ENCODE data around the gene FTCDNL1.

The FTCDNL1 gene

GRCh38 chr2:199772035-199772976 is 78.7 kb downstream of the FTCDNL1 start:
- Histone ChIP-seq H3K36me3 (ENCODE audit: insufficient read depth, low read length) (no peaks in the 10 kb centered on the region), H3K4me1 (ENCODE audit: insufficient read depth, low read length) (no peaks in the 10 kb centered on the region), H3K4me2 (ENCODE audit: insufficient read depth, low read length) (no peak overlapping the region), H3K9ac (ENCODE audit: low read depth, low read length) (no peak overlapping the region), H3K27me3 (ENCODE audit: insufficient read depth, low read length, poor library complexity) (peaks cover 6% of the 10 kb centered on the region), H4K20me1 (ENCODE audit: insufficient read depth, low read length) (no peaks in the 10 kb centered on the region), H3K9me3 (ENCODE audit: insufficient read depth, low read length, severe bottlenecking) (no peaks in the 10 kb centered on the region), H3K27ac (ENCODE audit: low read length) (no peak overlapping the region), H3K4me3 (ENCODE audit: low read depth in 1 of 2, low read length in 2 of 2) (no peak overlapping the region), H3K79me2 (ENCODE audit: insufficient read depth, low read length) (no peaks in the 10 kb centered on the region), H2AFZ (ENCODE audit: low read depth, low read length) (no peak overlapping the region)
- ATAC-seq (ENCODE audit: insufficient read depth, low read depth) (no peak), DNase-seq (no peak)
- TF ChIP-seq EZH2 (IDR thresholded peaks at IDR 0.05; ENCODE audit: borderline replicate concordance, low read depth, low read length, severe bottlenecking) (no peak), CTCF (IDR thresholded peaks at IDR 0.05; ENCODE audit: borderline replicate concordance, extremely low read depth, low read length, poor library complexity, severe bottlenecking) (no peak)

GRCh38 chr2:199770716-199771115 is 80.3 kb downstream of the FTCDNL1 start:
- no peak overlapping the region for H3K4me3 ChIP-seq (ENCODE audit: low read depth in 1 of 2, low read length in 2 of 2)
- no peaks in the 10 kb centered on the region for H3K9me3 ChIP-seq (ENCODE audit: insufficient read depth, low read length, severe bottlenecking)
- no peaks in the 10 kb centered on the region for H4K20me1 ChIP-seq (ENCODE audit: insufficient read depth, low read length)
- H3K9ac ChIP-seq (ENCODE audit: low read depth, low read length): no peak overlapping the region
- H3K4me2 ChIP-seq (ENCODE audit: insufficient read depth, low read length): no peak overlapping the region
- TF ChIP-seq EZH2 (IDR thresholded peaks at IDR 0.05; ENCODE audit: borderline replicate concordance, low read depth, low read length, severe bottlenecking) (no peak), CTCF (IDR thresholded peaks at IDR 0.05; ENCODE audit: borderline replicate concordance, extremely low read depth, low read length, poor library complexity, severe bottlenecking) (no peak)
- H3K79me2 ChIP-seq (ENCODE audit: insufficient read depth, low read length): no peaks in the 10 kb centered on the region
- no peak overlapping the region for H3K27ac ChIP-seq (ENCODE audit: low read length)
- H3K36me3 ChIP-seq (ENCODE audit: insufficient read depth, low read length): no peaks in the 10 kb centered on the region
- no peaks in the 10 kb centered on the region for H3K4me1 ChIP-seq (ENCODE audit: insufficient read depth, low read length)
- H3K27me3 ChIP-seq (ENCODE audit: insufficient read depth, low read length, poor library complexity): peaks cover 7% of the 10 kb centered on the region
- no peak for DNase-seq
- ATAC-seq (ENCODE audit: insufficient read depth, low read depth): no peak
- H2AFZ ChIP-seq (ENCODE audit: low read depth, low read length): no peak overlapping the region

- no peak overlapping the region for H3K27ac ChIP-seq (ENCODE audit: low read length)
- H4K20me1 ChIP-seq (ENCODE audit: insufficient read depth, low read length): no peaks in the 10 kb centered on the region
- peaks cover 14% of the 10 kb centered on the region for H3K27me3 ChIP-seq (ENCODE audit: insufficient read depth, low read length, poor library complexity)
- no peaks in the 10 kb centered on the region for H3K36me3 ChIP-seq (ENCODE audit: insufficient read depth, low read length)
- no peak overlapping the region for H2AFZ ChIP-seq (ENCODE audit: low read depth, low read length)
- no peak for TF ChIP-seq EZH2 (IDR thresholded peaks at IDR 0.05; ENCODE audit: borderline replicate concordance, low read depth, low read length, severe bottlenecking)
- no peak for TF ChIP-seq CTCF (IDR thresholded peaks at IDR 0.05; ENCODE audit: borderline replicate concordance, extremely low read depth, low read length, poor library complexity, severe bottlenecking)
- H3K79me2 ChIP-seq (ENCODE audit: insufficient read depth, low read length): no peaks in the 10 kb centered on the region
- no peak overlapping the region for H3K4me2 ChIP-seq (ENCODE audit: insufficient read depth, low read length)
- ATAC-seq (ENCODE audit: insufficient read depth, low read depth) (no peak), DNase-seq (no peak)
- no peaks in the 10 kb centered on the region for H3K4me1 ChIP-seq (ENCODE audit: insufficient read depth, low read length)
- no peak overlapping the region for H3K9ac ChIP-seq (ENCODE audit: low read depth, low read length)
- H3K9me3 ChIP-seq (ENCODE audit: insufficient read depth, low read length, severe bottlenecking): no peaks in the 10 kb centered on the region
- no peak overlapping the region for H3K4me3 ChIP-seq (ENCODE audit: low read depth in 1 of 2, low read length in 2 of 2)
Observed at GRCh38 chr2:199765646-199766045, 85.3 kb downstream of the FTCDNL1 start.

Data from DND-41 (cell line).